Peyer's patch (tissue), 4 donors: ENCODE measurements around the gene AGPS. TPM values are rescaled to one million over a fixed set of nuclear protein-coding genes. Genes with fewer than 3 reads are reported as not detected.
A peak's percentile ranks its signal among the peaks of the same experiment; 100 is the strongest.
"Not testable (repeated sequence)": the region's sequence is repeated elsewhere in the genome, so short reads cannot be mapped to it uniquely, and the experiment has no call there.

Experiments
- DNase-seq, 3 donors: peaks; one replicate each; pipeline ENCODE4 v3.0.0-alpha.2; 2017 to 2019
- H3K27ac ChIP-seq, 4 donors: fragments of 200-600 bp; sonication (generic); one replicate each; pipeline ENCODE4 v1.5.1; 2016 to 2019
- H3K27me3 ChIP-seq, 2 donors: fragments of 200-600 bp; sonication (generic); one replicate each; pipeline ENCODE4 v1.5.1; 2019
- H3K36me3 ChIP-seq, 3 donors: fragments of 200-600 bp; sonication (generic); one replicate each; pipeline ENCODE4 v1.5.1; 2016 to 2019
- H3K4me1 ChIP-seq, 4 donors: fragments of 200-600 bp; sonication (generic); one replicate each; pipeline ENCODE4 v1.5.1; 2016 to 2019
- H3K4me3 ChIP-seq, 4 donors: fragments of 200-600 bp; sonication (generic); 1 replicate in 3 of 4; 2 replicates in 1 of 4; pipeline ENCODE4 v1.5.1; 2016 to 2019; ENCODE audit warnings: mild to moderate bottlenecking in 1 of 4
- H3K9me3 ChIP-seq, 4 donors: fragments of 200-600 bp; sonication (generic); one replicate each; pipeline ENCODE4 v1.5.1; 2016 to 2019; ENCODE audit warnings: mild to moderate bottlenecking in 1 of 4
- POLR2A ChIP-seq, 2 donors: fragments of 450-650 bp; IDR thresholded peaks; one replicate each; pipeline ENCODE4 v1.5.1; 2017; ENCODE audit warnings: antibody characterized with exemption in 2 of 2, mild to moderate bottlenecking in 2 of 2, moderate library complexity in 2 of 2
- total RNA-seq, 4 donors: library from RNA; depleted of rRNA; stranded (reverse); fragments of >200 nt; gene quantifications; one replicate each; pipeline ENCODE4 v1.1.0, GENCODE V29; 2016
- TF ChIP-seq, protein P1 (sequence below), 6 experiments: fragments of 450-650 bp in 4 of 6; fragments of 200-600 bp in 2 of 6; sonication (generic) in 1 of 6; IDR thresholded peaks; one replicate each; pipeline ENCODE4 v1.5.1; 2017 to 2019; ENCODE audit warnings: antibody characterized with exemption in 6 of 6, mild to moderate bottlenecking in 3 of 6, moderate library complexity in 1 of 6

AGPS gene
- total RNA-seq, 4 donors from 2014 or later: 18.2 to 26.3 (median 21.0) TPM

DNA sequence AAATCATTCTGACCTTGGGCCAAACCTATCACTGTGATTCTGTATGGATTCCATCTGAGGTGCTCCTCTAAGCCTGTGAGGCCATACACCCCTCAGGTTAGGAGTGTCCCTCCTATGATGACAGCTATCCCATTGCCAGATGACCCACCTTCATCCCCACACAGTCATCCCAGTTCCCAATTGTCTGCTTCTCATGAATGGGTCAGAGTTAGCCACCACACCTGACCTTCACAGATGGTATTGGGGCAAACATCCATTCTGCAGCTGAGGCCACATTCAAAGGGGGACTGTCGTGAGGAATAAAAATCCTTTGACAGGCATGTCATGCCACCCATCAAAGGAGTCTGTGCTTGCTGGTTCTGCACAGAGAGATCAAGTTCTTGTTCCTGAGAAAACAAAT lies 155.2 kb downstream of the AGPS start:
- Histone ChIP-seq H3K27ac (no peak overlapping the region), H3K9me3 (no peaks in the 10 kb centered on the region), H3K4me1 (peaks cover 0 to 4% (median 0%) of the 10 kb centered on the region in 4 donors), H3K27me3 (no peaks in the 10 kb centered on the region), H3K4me3 (no peak overlapping the region), H3K36me3 (no peaks in the 10 kb centered on the region)
- DNase-seq: no peak
- TF ChIP-seq POLR2A (IDR thresholded peaks at IDR 0.05): no peak
- TF ChIP-seq, protein P1, sequence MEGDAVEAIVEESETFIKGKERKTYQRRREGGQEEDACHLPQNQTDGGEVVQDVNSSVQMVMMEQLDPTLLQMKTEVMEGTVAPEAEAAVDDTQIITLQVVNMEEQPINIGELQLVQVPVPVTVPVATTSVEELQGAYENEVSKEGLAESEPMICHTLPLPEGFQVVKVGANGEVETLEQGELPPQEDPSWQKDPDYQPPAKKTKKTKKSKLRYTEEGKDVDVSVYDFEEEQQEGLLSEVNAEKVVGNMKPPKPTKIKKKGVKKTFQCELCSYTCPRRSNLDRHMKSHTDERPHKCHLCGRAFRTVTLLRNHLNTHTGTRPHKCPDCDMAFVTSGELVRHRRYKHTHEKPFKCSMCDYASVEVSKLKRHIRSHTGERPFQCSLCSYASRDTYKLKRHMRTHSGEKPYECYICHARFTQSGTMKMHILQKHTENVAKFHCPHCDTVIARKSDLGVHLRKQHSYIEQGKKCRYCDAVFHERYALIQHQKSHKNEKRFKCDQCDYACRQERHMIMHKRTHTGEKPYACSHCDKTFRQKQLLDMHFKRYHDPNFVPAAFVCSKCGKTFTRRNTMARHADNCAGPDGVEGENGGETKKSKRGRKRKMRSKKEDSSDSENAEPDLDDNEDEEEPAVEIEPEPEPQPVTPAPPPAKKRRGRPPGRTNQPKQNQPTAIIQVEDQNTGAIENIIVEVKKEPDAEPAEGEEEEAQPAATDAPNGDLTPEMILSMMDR (IDR thresholded peaks at IDR 0.05): no peak

DNA sequence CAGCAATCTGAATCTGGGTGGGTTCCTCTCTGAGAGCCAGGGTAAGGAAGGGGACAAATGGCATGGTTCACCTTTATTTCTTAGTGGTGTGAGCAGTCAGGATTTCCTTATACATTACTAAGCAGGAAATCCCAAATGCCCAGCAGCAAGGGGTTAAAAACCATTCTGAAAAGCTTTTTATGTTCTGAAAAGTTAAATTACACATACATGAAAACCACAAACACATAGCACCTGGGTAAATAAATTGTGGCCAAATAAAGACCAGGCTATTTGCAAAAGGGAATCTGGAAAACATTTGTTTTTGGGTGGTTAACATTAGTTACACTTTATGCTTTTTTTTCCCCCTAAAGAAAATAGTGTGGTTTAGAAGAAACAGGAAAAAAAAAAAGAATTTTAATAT lies 156.1 kb downstream of the AGPS start:
- H3K4me1 ChIP-seq: peaks cover 0 to 4% (median 0%) of the 10 kb centered on the region in 4 donors
- no peaks in the 10 kb centered on the region for H3K36me3 ChIP-seq
- DNase-seq: no peak
- H3K9me3 ChIP-seq: no peaks in the 10 kb centered on the region
- H3K27me3 ChIP-seq: no peaks in the 10 kb centered on the region
- H3K4me3 ChIP-seq: no peak overlapping the region
- H3K27ac ChIP-seq: no peak overlapping the region
- no peak for TF ChIP-seq POLR2A (IDR thresholded peaks at IDR 0.05)
- TF ChIP-seq, protein P1 (IDR thresholded peaks at IDR 0.05): no peak

DNA sequence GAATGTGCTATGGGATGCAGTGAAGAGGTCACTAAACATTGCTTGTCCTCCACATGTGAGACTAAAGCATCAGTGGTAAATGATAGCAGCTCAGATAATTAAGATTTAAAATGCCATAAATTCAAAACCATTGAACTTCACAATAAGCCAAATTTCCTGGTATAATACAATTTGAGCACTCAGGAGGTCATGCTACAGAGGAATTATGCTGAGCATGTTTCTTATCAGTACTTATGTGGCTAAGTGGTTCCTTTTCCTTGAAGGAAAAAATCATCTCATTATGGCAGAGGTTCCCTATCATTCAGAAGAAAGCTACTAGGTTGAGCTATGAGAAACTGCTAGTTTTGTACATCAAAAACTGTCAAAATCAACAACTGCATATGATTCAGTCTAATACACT lies 156.6 kb downstream of the AGPS start:
- no peak for DNase-seq
- H3K27ac ChIP-seq: no peak overlapping the region
- no peak for TF ChIP-seq POLR2A (IDR thresholded peaks at IDR 0.05)
- TF ChIP-seq, protein P1 (IDR thresholded peaks at IDR 0.05): no peak
- H3K27me3 ChIP-seq: no peaks in the 10 kb centered on the region
- no peaks in the 10 kb centered on the region for H3K36me3 ChIP-seq
- peaks cover 0 to 4% (median 0%) of the 10 kb centered on the region in 4 donors for H3K4me1 ChIP-seq
- no peaks in the 10 kb centered on the region for H3K9me3 ChIP-seq
- no peak overlapping the region for H3K4me3 ChIP-seq

DNA sequence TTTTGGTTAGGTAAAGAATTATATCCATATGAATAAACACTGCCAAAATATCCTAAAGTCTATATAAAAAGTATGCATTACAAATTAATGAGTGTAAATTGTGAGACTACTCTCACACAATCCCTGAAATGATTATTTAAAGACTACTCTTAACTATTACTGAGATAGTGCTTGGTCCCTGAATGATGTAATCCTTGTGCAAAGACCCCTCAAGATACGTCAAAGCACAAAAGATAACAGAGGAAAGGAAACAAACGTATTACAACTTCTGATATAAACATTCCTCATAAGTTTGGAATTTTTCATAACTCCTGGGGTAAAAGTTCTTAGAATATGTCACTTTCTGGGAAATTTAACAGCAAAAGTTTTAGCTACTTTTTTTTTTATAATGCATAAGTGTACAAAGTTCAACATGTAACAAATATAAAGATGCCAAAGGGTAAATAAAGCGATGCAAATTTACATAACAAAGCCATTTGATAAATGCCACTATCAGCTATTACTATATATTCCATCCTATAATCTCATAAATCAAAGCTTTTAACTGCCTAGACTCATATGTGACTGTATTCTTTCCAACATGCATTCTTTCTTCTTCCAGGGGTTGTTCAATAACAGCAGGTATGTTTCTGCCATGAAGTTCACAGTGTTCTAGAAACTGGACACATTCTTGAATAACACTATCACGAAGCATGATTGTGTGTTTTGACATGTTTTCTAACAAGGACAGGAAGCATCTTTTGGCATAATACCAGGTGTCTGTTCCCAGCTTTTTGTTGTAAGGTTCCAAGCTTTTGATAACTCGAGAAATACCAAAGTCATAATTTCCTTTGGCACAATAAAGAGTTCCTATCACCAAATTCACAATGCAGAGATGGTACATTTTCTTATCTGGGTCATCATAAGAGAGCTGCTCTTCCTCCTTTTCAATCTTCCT lies 158.0 kb downstream of the AGPS start:
- Histone ChIP-seq H3K27ac (no peak overlapping the region), H3K27me3 (no peaks in the 10 kb centered on the region), H3K4me1 (peaks cover 0 to 4% (median 0%) of the 10 kb centered on the region in 4 donors), H3K36me3 (no peaks in the 10 kb centered on the region), H3K4me3 (no peak overlapping the region), H3K9me3 (no peaks in the 10 kb centered on the region)
- DNase-seq: no peak
- TF ChIP-seq POLR2A (IDR thresholded peaks at IDR 0.05): no peak

DNA sequence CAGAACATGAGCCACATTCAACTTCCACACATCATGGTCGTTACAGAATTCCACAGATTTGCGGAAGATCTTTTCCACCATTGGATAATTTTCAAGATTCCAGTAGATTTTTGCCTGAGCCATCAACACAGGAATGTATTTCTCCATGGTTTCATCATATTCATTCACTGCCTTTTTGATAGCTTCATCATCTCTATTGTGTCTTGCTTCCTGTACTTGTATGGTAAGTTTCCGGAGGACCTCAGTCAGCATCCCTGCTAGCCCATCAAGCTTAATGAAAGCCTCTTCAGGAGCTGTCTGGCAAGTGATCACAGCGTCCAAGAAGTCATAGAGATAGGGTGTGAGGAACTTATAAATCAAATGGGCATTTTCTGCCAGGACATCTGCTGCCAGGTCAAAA lies 158.8 kb downstream of the AGPS start:
- H3K4me3 ChIP-seq, H3K27ac ChIP-seq, DNase-seq: not testable (repeated sequence)

DNA sequence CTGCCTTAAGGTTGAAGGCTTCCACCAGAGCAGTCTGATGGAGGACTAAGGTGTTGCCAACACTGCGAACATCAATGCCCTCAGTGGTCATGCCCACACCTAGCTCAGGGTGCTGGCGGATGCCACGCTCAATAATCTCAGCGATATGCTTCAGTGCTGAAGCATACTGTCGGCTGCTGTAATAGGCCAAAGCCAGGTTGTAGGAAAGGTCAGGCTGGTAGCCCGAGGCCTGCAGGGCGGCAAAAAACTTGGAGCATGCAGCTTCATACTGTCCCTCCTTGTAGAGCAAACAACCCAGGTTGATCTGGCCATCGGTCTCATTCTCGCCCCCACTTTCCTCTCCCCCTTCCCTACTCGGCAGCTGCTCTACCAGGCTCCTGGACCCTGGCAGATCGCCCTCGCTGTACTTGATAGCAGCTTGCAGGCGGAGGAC lies 159.4 kb downstream of the AGPS start:
- Histone ChIP-seq H3K9me3 (no peaks in the 10 kb centered on the region), H3K4me1 (peaks cover 0 to 4% (median 0%) of the 10 kb centered on the region in 4 donors), H3K4me3 (peak overlapping the region; percentile 70 to 81 (median 76)), H3K27me3 (no peaks in the 10 kb centered on the region), H3K36me3 (no peaks in the 10 kb centered on the region), H3K27ac (peak overlapping the region; percentile 88 to 93 (median 92))
- TF ChIP-seq, protein P1 (IDR thresholded peaks at IDR 0.05): no peak
- TF ChIP-seq POLR2A (IDR thresholded peaks at IDR 0.05): no peak
- DNase-seq: peak; percentile 19 to 68 (median 60)

More for the DNA sequence above, 158.8 kb downstream of the AGPS start:
- not testable (repeated sequence) for H3K4me1 ChIP-seq, H3K27me3 ChIP-seq, H3K36me3 ChIP-seq, H3K9me3 ChIP-seq
